Activated gamma-delta T cell treated with anti-CD3 and anti-CD28 coated beads, Interleukin-2, amount 50 U/mL, for 16 hours (primary cell): ENCODE results near the gene ITGB3.
"Not testable (repeated sequence)": the region's sequence is repeated elsewhere in the genome, so short reads cannot be mapped to it uniquely, and the experiment has no call there.

Experiments used
- DNase-seq: peaks from one replicate; pipeline ENCODE4 v3.0.0-alpha.2; 2020; ENCODE audit warnings: low read depth

ITGB3 gene

GRCh38 chr17:47244697-47245096, 8.9 kb upstream of the ITGB3 start:
- no peak for DNase-seq

- DNase-seq = no peak
Measured at GRCh38 chr17:47246120-47246519, 7.5 kb upstream of the ITGB3 start.

GRCh38 chr17:47250855-47251254, 2.8 kb upstream of the ITGB3 start:
- no peak for DNase-seq

- no peak for DNase-seq
Measured at GRCh38 chr17:47251421-47251940, 2.1 kb upstream of the ITGB3 start.

- DNase-seq = no peak
Measured at GRCh38 chr17:47252209-47252608, 1.4 kb upstream of the ITGB3 start.

GRCh38 chr17:47252766-47253512, 688 bp upstream of the ITGB3 start:
- DNase-seq = no peak

- no peak for DNase-seq
Measured at GRCh38 chr17:47254403-47254943, 846 bp downstream of the ITGB3 start.

- no peak for DNase-seq
Measured at GRCh38 chr17:47257651-47258339, 4.2 kb downstream of the ITGB3 start.

GRCh38 chr17:47262586-47262985, 9.0 kb downstream of the ITGB3 start:
- DNase-seq = no peak

- no peak for DNase-seq
Measured at GRCh38 chr17:47264166-47264565, 10.5 kb downstream of the ITGB3 start.

- no peak for DNase-seq
Measured at GRCh38 chr17:47265983-47266541, 12.4 kb downstream of the ITGB3 start.

- DNase-seq = no peak
Measured at GRCh38 chr17:47266782-47267181, 13.2 kb downstream of the ITGB3 start.

- DNase-seq = no peak
Measured at GRCh38 chr17:47267354-47267828, 13.8 kb downstream of the ITGB3 start.

GRCh38 chr17:47268964-47269363, 15.3 kb downstream of the ITGB3 start:
- DNase-seq = not testable (repeated sequence)

- not testable (repeated sequence) for DNase-seq
Measured at GRCh38 chr17:47269561-47270280, 16.1 kb downstream of the ITGB3 start.

- DNase-seq = no peak
Measured at GRCh38 chr17:47270946-47271705, 17.5 kb downstream of the ITGB3 start.

GRCh38 chr17:47272491-47272890, 18.9 kb downstream of the ITGB3 start:
- no peak for DNase-seq

- DNase-seq = no peak
Measured at GRCh38 chr17:47273245-47273644, 19.6 kb downstream of the ITGB3 start.

- no peak for DNase-seq
Measured at GRCh38 chr17:47274319-47275069, 20.9 kb downstream of the ITGB3 start.

- DNase-seq = no peak
Measured at GRCh38 chr17:47275245-47275984, 21.8 kb downstream of the ITGB3 start.
